Transverse colon (tissue), 4 donors: Measurements from ENCODE around the gene SOBP. TPM values are rescaled to one million over a fixed set of nuclear protein-coding genes. Genes with fewer than 3 reads are reported as not detected.

Experiments used
- DNase-seq: peaks from one replicate; pipeline ENCODE4 v3.0.0-alpha.2; 2019
- H3K27ac ChIP-seq, 4 donors: fragments of 200-600 bp; sonication (generic); 2 replicates each; pipeline ENCODE4 v1.5.1; 2016 to 2018; ENCODE audit warnings: inconsistent platforms in 4 of 4
- H3K27me3 ChIP-seq: fragments of 200-600 bp; sonication (generic); 2 replicates; pipeline ENCODE4 v1.5.1; 2017; ENCODE audit warnings: inconsistent platforms
- H3K36me3 ChIP-seq, 4 donors: fragments of 200-600 bp; sonication (generic); 2 replicates each; pipeline ENCODE4 v1.5.1; 2017 to 2019; ENCODE audit warnings: inconsistent platforms in 4 of 4
- H3K4me1 ChIP-seq, 4 donors: fragments of 200-600 bp; sonication (generic); 2 replicates each; pipeline ENCODE4 v1.5.1; 2017 to 2020; ENCODE audit warnings: inconsistent platforms in 4 of 4
- H3K4me3 ChIP-seq, 4 donors: fragments of 200-600 bp; sonication (generic); 1 replicate in 1 of 4; 2 replicates in 3 of 4; pipeline versions ENCODE4 v1.5.1 to v1.6.1; 2017 to 2019; ENCODE audit warnings: inconsistent platforms in 4 of 4
- H3K9me3 ChIP-seq, 2 donors: fragments of 200-600 bp; sonication (generic); 2 replicates each; pipeline ENCODE4 v1.5.1; 2017 to 2019; ENCODE audit warnings: inconsistent platforms in 2 of 2
- EP300 ChIP-seq: sonication (generic); formaldehyde crosslinking; IDR thresholded peaks from one replicate; pipeline ENCODE4 v1.6.1; 2017; ENCODE audit warnings: antibody characterized with exemption, low read depth
- POLR2A ChIP-seq: fragments of 450-650 bp; IDR thresholded peaks from one replicate; pipeline ENCODE4 v1.6.1; 2016; ENCODE audit warnings: antibody characterized with exemption, mild to moderate bottlenecking, moderate library complexity
- POLR2AphosphoS5 ChIP-seq, 3 donors: sonication (generic); formaldehyde crosslinking; IDR thresholded peaks; one replicate each; pipeline ENCODE4 v1.6.1; 2016; ENCODE audit warnings: antibody characterized with exemption in 3 of 3
- WGBS, 2 donors: methylation state at CpG; one replicate each; pipeline ENCODE4 v1.1.5; 2018; ENCODE audit warnings: low coverage in 1 of 2; 5-methylcytosine and 5-hydroxymethylcytosine counted together
- in situ Hi-C, 4 donors: fragments of 200-750 bp; cut with MboI; loops; one replicate each; pipeline versions ENCODE4 v1.15.0 to v1.15.1; 2017; ENCODE audit warnings: low sequenced_read_pairs in 3 of 4, low pct_ligation_motif_present in 1 of 4, low pct_unique_long_range_greater_than_20kb in 1 of 4
- intact Hi-C: fragments of 100-400 bp; cut with DNase I; formaldehyde crosslinking; loops from one replicate; pipeline ENCODE4 v1.15.1; 2023; ENCODE audit warnings: low total_unique reads
- total RNA-seq, 4 donors: library from RNA; depleted of rRNA; stranded (reverse); fragments of >200 nt; gene quantifications; one replicate each; pipeline ENCODE4 v1.1.0, GENCODE V29; 2016
- TF ChIP-seq, protein P1 (sequence below), 5 experiments: fragments of 200-600 bp in 3 of 5; fragments of 450-650 bp in 2 of 5; sonication (generic) in 3 of 5; IDR thresholded peaks; 1 replicate in 2 of 5; 2 replicates in 3 of 5; pipeline ENCODE4 v1.5.1; 2016 to 2017; ENCODE audit warnings: antibody characterized with exemption in 5 of 5, inconsistent platforms in 3 of 5, mild to moderate bottlenecking in 2 of 5, moderate library complexity in 1 of 5

SOBP gene
- total RNA-seq, 4 donors from 2014 or later: 2.6 to 15.9 (median 4.6) TPM

- Histone ChIP-seq H3K4me1 (peaks cover 0 to 4% (median 0%) of the 10 kb centered on the region in 4 donors), H3K9me3 (no peaks in the 10 kb centered on the region), H3K36me3 (no peaks in the 10 kb centered on the region), H3K27me3 (no peaks in the 10 kb centered on the region), H3K4me3 (no peak overlapping the region), H3K27ac (no peak overlapping the region)
- DNase-seq: no peak
- TF ChIP-seq, protein P1, sequence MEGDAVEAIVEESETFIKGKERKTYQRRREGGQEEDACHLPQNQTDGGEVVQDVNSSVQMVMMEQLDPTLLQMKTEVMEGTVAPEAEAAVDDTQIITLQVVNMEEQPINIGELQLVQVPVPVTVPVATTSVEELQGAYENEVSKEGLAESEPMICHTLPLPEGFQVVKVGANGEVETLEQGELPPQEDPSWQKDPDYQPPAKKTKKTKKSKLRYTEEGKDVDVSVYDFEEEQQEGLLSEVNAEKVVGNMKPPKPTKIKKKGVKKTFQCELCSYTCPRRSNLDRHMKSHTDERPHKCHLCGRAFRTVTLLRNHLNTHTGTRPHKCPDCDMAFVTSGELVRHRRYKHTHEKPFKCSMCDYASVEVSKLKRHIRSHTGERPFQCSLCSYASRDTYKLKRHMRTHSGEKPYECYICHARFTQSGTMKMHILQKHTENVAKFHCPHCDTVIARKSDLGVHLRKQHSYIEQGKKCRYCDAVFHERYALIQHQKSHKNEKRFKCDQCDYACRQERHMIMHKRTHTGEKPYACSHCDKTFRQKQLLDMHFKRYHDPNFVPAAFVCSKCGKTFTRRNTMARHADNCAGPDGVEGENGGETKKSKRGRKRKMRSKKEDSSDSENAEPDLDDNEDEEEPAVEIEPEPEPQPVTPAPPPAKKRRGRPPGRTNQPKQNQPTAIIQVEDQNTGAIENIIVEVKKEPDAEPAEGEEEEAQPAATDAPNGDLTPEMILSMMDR (IDR thresholded peaks at IDR 0.05): no peak
- no peak for TF ChIP-seq POLR2A
- TF ChIP-seq POLR2AphosphoS5 (IDR thresholded peaks at IDR 0.05): no peak
- TF ChIP-seq EP300: no peak
- intact Hi-C loops: no loop called here
- 76 to 77% methylated on average over 6 of the region's 6 CpGs for WGBS, 2 donors
- in situ Hi-C loops: no loop called here
Observed at GRCh38 chr6:107536180-107536961, 46.5 kb downstream of the SOBP start.

GRCh38 chr6:107537559-107537958, 47.6 kb downstream of the SOBP start:
- intact Hi-C loops (no loop called here), in situ Hi-C loops (no loop called here)
- Histone ChIP-seq H3K27ac (no peak overlapping the region), H3K36me3 (no peaks in the 10 kb centered on the region), H3K9me3 (no peaks in the 10 kb centered on the region), H3K27me3 (no peaks in the 10 kb centered on the region), H3K4me1 (peaks cover 0 to 4% (median 0%) of the 10 kb centered on the region in 4 donors), H3K4me3 (no peak overlapping the region)
- DNase-seq: no peak
- 93 to 96% methylated on average over 3 of the region's 3 CpGs for WGBS, 2 donors
- no peak for TF ChIP-seq POLR2AphosphoS5 (IDR thresholded peaks at IDR 0.05)
- no peak for TF ChIP-seq EP300
- no peak for TF ChIP-seq POLR2A
- TF ChIP-seq, protein P1 (IDR thresholded peaks at IDR 0.05): no peak

- no peaks in the 10 kb centered on the region for H3K9me3 ChIP-seq
- no peak for TF ChIP-seq POLR2AphosphoS5 (IDR thresholded peaks at IDR 0.05)
- TF ChIP-seq, protein P1 (IDR thresholded peaks at IDR 0.05): no peak
- TF ChIP-seq EP300: no peak
- TF ChIP-seq POLR2A: no peak
- intact Hi-C loops (no loop called here), in situ Hi-C loops (no loop called here)
- H3K4me1 ChIP-seq: peaks cover 0 to 4% (median 0%) of the 10 kb centered on the region in 4 donors
- H3K27ac ChIP-seq: no peak overlapping the region
- H3K27me3 ChIP-seq: no peaks in the 10 kb centered on the region
- no peaks in the 10 kb centered on the region for H3K36me3 ChIP-seq
- DNase-seq: no peak
- WGBS, 2 donors: 79 to 90% methylated on average over 4 of the region's 4 CpGs
- H3K4me3 ChIP-seq: no peak overlapping the region
Observed at GRCh38 chr6:107538856-107539387, 49.0 kb downstream of the SOBP start.

DNA sequence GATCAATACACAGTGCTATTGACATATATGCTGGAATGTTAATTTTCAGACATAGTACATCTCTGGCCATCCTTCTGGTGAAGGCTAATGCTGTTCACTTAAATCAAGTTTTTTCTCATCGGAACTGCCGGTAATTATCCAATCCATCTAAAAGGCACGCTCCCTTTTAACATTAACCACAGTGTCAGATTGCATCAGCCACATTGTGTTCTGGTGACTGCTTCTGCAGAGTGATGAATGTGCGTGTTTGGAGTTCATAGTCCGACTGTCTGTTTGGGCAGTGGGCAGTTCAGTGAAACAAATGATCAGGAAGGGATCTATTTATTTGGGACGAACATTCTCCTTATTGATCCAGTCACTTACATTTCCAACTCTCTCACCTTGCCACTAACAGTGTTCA, 49.5 kb downstream of the SOBP start:
- in situ Hi-C loops: no loop called here
- DNase-seq: no peak

More for the DNA sequence above, 49.5 kb downstream of the SOBP start:
- Histone ChIP-seq H3K27ac (no peak overlapping the region), H3K4me1 (peaks cover 0 to 4% (median 0%) of the 10 kb centered on the region in 4 donors), H3K4me3 (no peak overlapping the region), H3K36me3 (no peaks in the 10 kb centered on the region), H3K9me3 (no peaks in the 10 kb centered on the region), H3K27me3 (no peaks in the 10 kb centered on the region)
- TF ChIP-seq EP300 (no peak), POLR2A (no peak), POLR2AphosphoS5 (IDR thresholded peaks at IDR 0.05) (no peak)
- TF ChIP-seq, protein P1 (IDR thresholded peaks at IDR 0.05): no peak
- WGBS, 2 donors: 83 to 86% methylated on average over 6 of the region's 6 CpGs
- intact Hi-C loops: no loop called here
